Measurements from ENCODE around the gene OR2Z1.

- TF ChIP-seq RXRA (IDR thresholded peaks at IDR 0.05; ENCODE audit: borderline replicate concordance, low read depth) (no peak), TEAD4 (IDR thresholded peaks at IDR 0.05; ENCODE audit: borderline replicate concordance, insufficient read depth) (no peak), EZH2phosphoT487 (IDR thresholded peaks at IDR 0.05; ENCODE audit: borderline replicate concordance, low read depth) (no peak), GATA2 (CRISPR knock-in tag; IDR thresholded peaks at IDR 0.05) (no peak), RAD21 (IDR thresholded peaks at IDR 0.05; ENCODE audit: low read length) (no peak)
Observed at GRCh38 chr19:8682931-8683330, 38.5 kb upstream of the OR2Z1 start.

Measured in SK-N-SH (cell line).